Pancreas (tissue), 10 donors: ENCODE data around the gene RFK. TPM values are rescaled to one million over a fixed set of nuclear protein-coding genes. Genes with fewer than 3 reads are reported as not detected.
A peak's percentile ranks its signal among the peaks of the same experiment; 100 is the strongest.
"Not testable (repeated sequence)": the region's sequence is repeated elsewhere in the genome, so short reads cannot be mapped to it uniquely, and the experiment has no call there.

Experiments used
- ATAC-seq, 4 donors: fragments of 200-7000 bp; cut with Tn5 transposase; one replicate each; pipeline versions ENCODE4 v1.8.0 to v1.9.1; 2020; ENCODE audit warnings: mild to moderate bottlenecking in 4 of 4, moderate library complexity in 4 of 4
- DNase-seq, 6 donors: peaks; one replicate each; pipeline ENCODE4 v3.0.0-alpha.2; 2020
- FAIRE-seq: peaks from 2 replicates; lab custom pipeline; 2012; peaks lifted over from hg19 to GRCh38; lab: Jason Lieb, UNC
- H3K27ac ChIP-seq, 4 donors: fragments of 200-600 bp; sonication (generic); 1 replicate in 3 of 4; 2 replicates in 1 of 4; pipeline versions ENCODE4 v1.5.0 to v1.8.0; 2020
- H3K27me3 ChIP-seq, 4 donors: fragments of 200-600 bp; one replicate each; pipeline ENCODE4 v1.8.0; 2021
- H3K36me3 ChIP-seq, 3 donors: fragments of 200-600 bp; sonication (generic) in 1 of 3; one replicate each; pipeline versions ENCODE4 v1.5.0 to v1.8.0; 2020 to 2021
- H3K4me1 ChIP-seq, 3 donors: fragments of 200-600 bp; one replicate each; pipeline ENCODE4 v1.8.0; 2021
- H3K4me3 ChIP-seq, 4 donors: fragments of 200-600 bp; sonication (generic) in 2 of 4; one replicate each; pipeline versions ENCODE4 v1.5.0 to v1.8.0; 2020 to 2021
- H3K9me3 ChIP-seq, 4 donors: fragments of 200-600 bp; one replicate each; pipeline ENCODE4 v1.8.0; 2021
- WGBS, 2 donors: extraction: QIAGEN DNeasy Blood & Tissue Kit; methylation state at CpG; one replicate each; pipeline ENCODE4 v1.1.7; 2013; 5-methylcytosine and 5-hydroxymethylcytosine counted together
- intact Hi-C, 3 donors: fragments of 100-400 bp; cut with DNase I; formaldehyde crosslinking; loops; one replicate each; pipeline versions ENCODE4 v1.11.1 to v1.14.2; 2022
- polyA plus RNA-seq, 2 donors: library from polyadenylated mRNA; stranded (reverse); fragments of 200-250 nt; gene quantifications; one replicate each; pipeline ENCODE4 v1.2.3, GENCODE V29; 2013
- total RNA-seq, 6 donors: library from RNA; stranded (reverse); fragmentation: NEBNext Ultra II Directional in 4 of 6; extraction: Animal tissue kit (Norgen Biotek cat#: 25700) in 4 of 6; gene quantifications; one replicate each; pipeline versions ENCODE4 v1.2.1 to v1.2.4, GENCODE V29; 2021 to 2023
- TF ChIP-seq, protein P1 (sequence below), 4 donors: fragments of 200-600 bp; sonication (generic) in 3 of 4; IDR thresholded peaks; one replicate each; pipeline versions ENCODE4 v1.5.0 to v1.8.0; 2021; ENCODE audit warnings: antibody characterized with exemption in 4 of 4
- donor health status: healthy with polysubstance abuse.
- donor health status: DM: no; HTN: no; CAD: no; lungs with moderate emphysema.
- donor health status: DM: no; HTN: no; CAD: no.
- donor health status: control.
- donor health status: control.
- donor health status: Bipolar disorder and iron deficiency.
- donor health status: DM: yes; HTN: yes; CAD: no.
- donor health status: DM: no; HTN: no; CAD: no.
- donor health status: DM: no; HTN: no; CAD: no.
- donor health status: DM: yes; HTN: yes; CAD: no.

The RFK gene
- 10 to 100 TPM in 4 of 6 donors, 1 to 10 TPM in 2; 8.3 to 16.5 (median 10.8) TPM for total RNA-seq
- 10 to 100 TPM in 1 of 2 donors, 1 to 10 TPM in 1; 5.8 to 13.7 TPM for polyA plus RNA-seq

DNA sequence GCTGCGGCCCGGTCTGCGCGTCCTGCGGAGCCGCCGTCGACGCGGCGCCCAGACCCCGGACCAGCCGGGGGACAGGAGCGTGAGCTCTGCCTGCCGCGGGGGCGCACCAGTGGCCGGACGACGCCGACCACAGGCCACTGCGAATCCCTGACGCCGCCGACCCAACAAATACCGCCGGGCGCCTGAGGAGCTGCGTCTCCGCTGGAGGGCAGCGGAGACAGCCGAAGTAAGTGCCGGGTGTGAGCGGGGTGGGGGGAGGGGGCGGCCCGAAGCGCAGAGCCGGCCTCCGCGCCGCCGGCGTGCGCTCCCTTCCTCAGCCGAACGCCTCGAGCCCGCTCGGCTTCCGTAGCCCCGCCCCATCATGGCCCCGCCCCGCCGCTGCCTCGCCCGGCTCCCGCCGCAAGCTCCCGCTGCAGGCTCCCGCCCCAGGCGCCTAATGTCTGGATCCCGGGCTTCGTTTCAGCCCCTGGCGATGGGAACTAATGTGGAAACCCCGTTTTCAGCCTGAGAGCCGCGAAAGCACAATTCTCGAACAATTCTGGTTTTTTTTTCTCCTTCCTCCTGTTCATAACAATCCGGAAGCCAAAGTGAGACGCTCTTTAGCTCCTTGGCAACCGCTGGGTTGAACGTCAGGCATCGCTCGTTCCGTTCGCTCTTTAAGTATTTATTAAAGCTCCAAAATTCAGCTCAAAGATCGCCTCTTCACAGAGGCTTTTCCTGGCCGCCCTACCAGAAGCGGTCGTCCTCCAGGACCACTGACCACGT lies at the start of gene RFK:
Gene RFK, minus strand, starts transcription at position 232 of the 765 bp plus-strand sequence. CDS start 255 bp downstream, outside the sequence.
- WGBS, 2 donors = 1% methylated on average over 63 to 81 of the region's 81 CpGs
- no peak for FAIRE-seq
- peak; percentile 95 to 97 (median 96) for ATAC-seq
- Histone ChIP-seq H3K4me1 (peaks cover 0 to 13% (median 6%) of the 10 kb centered on the region in 3 donors), H3K36me3 (no peaks in the 10 kb centered on the region), H3K9me3 (no peaks in the 10 kb centered on the region), H3K27ac (peak within 1 kb of the TSS; percentile 92 to 97 (median 95)), H3K4me3 (peak within 1 kb of the TSS; percentile 65 to 98 (median 80)), H3K27me3 (no peaks in the 10 kb centered on the region)
- intact Hi-C loops = no loop called here
- TF ChIP-seq, protein P1, sequence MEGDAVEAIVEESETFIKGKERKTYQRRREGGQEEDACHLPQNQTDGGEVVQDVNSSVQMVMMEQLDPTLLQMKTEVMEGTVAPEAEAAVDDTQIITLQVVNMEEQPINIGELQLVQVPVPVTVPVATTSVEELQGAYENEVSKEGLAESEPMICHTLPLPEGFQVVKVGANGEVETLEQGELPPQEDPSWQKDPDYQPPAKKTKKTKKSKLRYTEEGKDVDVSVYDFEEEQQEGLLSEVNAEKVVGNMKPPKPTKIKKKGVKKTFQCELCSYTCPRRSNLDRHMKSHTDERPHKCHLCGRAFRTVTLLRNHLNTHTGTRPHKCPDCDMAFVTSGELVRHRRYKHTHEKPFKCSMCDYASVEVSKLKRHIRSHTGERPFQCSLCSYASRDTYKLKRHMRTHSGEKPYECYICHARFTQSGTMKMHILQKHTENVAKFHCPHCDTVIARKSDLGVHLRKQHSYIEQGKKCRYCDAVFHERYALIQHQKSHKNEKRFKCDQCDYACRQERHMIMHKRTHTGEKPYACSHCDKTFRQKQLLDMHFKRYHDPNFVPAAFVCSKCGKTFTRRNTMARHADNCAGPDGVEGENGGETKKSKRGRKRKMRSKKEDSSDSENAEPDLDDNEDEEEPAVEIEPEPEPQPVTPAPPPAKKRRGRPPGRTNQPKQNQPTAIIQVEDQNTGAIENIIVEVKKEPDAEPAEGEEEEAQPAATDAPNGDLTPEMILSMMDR (IDR thresholded peaks at IDR 0.05) = peak in 1 of 4 donors; percentile 33
- DNase-seq = peak; percentile 94 to 99 (median 95)

DNA sequence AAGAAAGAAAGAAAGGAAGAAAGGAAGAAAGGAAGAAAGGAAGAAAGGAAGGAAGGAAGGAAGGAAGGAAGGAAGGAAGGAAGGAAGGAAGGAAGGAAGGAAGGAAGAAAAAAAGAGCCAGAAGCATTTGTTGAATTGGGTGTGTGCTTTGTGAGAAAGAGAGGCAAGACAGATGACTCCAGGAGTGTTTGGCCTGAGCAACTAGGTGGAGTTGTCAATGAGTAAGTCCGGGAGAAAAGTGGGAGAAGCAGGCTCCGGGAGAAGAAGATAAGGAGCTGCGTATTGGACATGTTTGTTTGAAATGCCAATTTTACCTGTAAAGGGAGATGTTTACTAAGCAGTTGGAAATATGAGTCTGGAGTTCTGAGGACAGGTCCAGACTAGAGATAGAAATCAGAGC lies 49.7 kb upstream of the RFK start:
- FAIRE-seq (no peak), ATAC-seq (no peak), DNase-seq (no peak)
- no peaks in the 10 kb centered on the region for H3K9me3 ChIP-seq
- TF ChIP-seq, protein P1 (IDR thresholded peaks at IDR 0.05) = no peak
- no peaks in the 10 kb centered on the region for H3K36me3 ChIP-seq
- H3K4me1 ChIP-seq = no peaks in the 10 kb centered on the region
- H3K27ac ChIP-seq = no peak overlapping the region
- intact Hi-C loops = loop anchor here in 1 of 3 donors (10.0 kb wide), 1 partner anchor 221 kb away; no protein-coding TSS in a partner anchor
- no peaks in the 10 kb centered on the region for H3K27me3 ChIP-seq
- 32 to 43% methylated on average over 3 of the region's 3 CpGs for WGBS, 2 donors
- H3K4me3 ChIP-seq = no peak overlapping the region

DNA sequence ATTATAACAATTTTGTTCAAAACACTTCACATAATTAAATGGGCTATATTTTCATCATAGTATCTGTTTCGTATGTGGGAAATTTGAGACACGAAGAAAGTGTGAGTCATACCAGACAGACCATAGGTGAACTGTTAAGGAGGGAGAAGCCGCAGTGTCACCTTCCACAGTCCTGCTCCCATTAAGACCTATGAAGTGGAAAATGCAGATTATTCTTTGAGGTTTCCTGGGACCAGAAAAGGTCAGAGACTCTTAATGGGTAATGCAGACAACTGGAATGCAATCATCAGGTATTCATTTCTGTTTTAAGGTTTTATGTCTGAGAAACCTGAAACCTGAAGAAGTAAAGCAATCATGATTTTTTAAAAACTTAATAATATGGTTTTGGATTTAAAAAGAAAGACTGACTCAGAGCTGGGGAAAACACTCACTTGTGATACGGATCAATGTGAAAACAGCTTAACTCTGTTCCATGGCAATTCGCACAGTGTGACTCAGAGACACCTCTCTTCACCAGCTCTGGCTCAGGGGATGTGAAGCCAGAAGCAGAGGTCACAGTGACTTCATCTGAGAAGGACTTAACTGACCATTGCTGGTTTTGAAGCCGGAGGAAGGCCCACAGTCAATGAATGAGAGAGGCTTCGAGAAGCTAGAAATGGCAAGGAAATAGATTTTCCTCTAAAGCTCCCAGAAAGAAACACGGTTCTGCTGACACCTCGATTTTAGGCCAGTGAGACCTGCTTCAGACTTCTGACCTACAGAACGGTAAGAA lies 47.5 kb upstream of the RFK start:
- intact Hi-C loops = loop anchor here in 1 of 3 donors (10.0 kb wide), 1 partner anchor 223 kb away; no protein-coding TSS in a partner anchor
- FAIRE-seq (no peak), ATAC-seq (no peak), DNase-seq (no peak)
- no peaks in the 10 kb centered on the region for H3K4me1 ChIP-seq
- H3K36me3 ChIP-seq = no peaks in the 10 kb centered on the region
- H3K27ac ChIP-seq = no peak overlapping the region
- H3K4me3 ChIP-seq = no peak overlapping the region
- H3K27me3 ChIP-seq = no peaks in the 10 kb centered on the region
- no peaks in the 10 kb centered on the region for H3K9me3 ChIP-seq
- TF ChIP-seq, protein P1 (IDR thresholded peaks at IDR 0.05) = no peak
- 90 to 93% methylated on average over 10 of the region's 10 CpGs for WGBS, 2 donors

DNA sequence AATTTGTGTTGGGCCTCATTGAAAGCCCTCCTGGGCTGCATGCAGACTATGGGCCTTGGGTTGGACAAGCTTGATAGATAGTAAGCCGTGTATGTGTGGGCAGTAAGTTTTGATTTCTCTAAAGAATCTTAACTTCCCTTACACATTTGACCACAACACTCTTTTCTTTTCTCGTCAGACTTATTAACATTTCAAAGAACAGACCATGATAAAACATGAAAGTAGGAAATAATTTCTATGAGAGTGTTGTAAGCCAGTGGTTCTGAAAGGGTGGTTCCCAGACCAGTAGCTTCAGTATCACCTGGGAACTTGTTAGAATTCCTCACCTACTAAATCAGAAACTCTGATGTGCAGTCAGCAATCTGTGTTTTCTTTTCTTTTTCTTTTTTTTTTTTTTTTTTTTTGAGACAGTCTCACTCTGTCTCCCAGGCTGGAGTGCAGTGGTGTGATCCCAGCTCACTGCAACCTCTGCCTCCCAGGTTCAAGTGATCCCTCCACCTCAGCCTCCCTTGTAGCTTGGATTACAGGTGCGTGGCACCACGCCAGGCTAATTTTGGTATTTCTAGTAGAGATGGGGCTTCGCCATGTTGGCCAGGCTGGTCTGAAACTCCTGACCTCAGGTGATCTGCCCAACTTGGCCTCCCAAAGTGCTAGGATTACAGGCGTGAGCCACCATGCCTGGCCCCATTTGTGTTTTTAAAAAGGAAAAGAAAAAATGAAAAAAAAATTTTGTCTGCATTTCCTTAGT lies 44.8 kb upstream of the RFK start:
- TF ChIP-seq, protein P1 (IDR thresholded peaks at IDR 0.05) = no peak
- Histone ChIP-seq H3K9me3 (no peaks in the 10 kb centered on the region), H3K36me3 (no peaks in the 10 kb centered on the region), H3K27ac (no peak overlapping the region), H3K4me3 (no peak overlapping the region), H3K27me3 (no peaks in the 10 kb centered on the region), H3K4me1 (no peaks in the 10 kb centered on the region)
- ATAC-seq (no peak), DNase-seq (no peak), FAIRE-seq (no peak)
- intact Hi-C loops = no loop called here
- WGBS, 2 donors = 85 to 88% methylated on average over 6 of the region's 6 CpGs

DNA sequence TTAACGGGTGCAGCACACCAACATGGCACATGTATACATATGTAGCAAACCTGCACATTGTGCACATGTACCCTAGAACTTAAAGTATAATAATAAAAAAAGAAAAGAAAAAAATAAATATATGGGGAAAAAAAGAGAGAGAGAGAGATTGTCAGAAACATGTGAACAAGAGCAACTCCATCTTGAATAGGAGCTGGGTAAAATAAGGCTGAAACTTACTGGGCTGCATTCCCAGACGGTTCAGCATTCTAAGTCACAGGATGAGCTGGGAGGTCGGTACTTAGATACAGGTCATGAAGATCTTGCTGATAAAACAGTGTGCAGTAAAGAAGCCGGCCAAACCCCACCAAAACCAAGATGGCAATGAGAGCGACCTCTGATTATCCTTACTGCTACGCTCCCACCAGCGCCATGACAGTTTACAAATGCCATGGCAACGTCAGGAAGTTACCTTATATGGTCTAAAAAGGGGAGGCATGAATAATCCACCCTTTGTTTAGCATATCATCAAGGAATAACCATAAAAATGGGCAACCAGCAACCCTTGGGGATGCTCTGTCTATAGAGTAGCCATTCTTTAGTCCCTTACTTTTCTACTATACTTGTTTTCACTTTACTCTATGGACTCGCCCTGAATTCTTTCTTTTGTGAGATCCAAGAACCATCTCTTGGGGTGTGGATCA lies 42.9 kb upstream of the RFK start:
- H3K36me3 ChIP-seq, H3K4me1 ChIP-seq, DNase-seq, intact Hi-C loops, H3K9me3 ChIP-seq, H3K27me3 ChIP-seq, ATAC-seq, H3K27ac ChIP-seq, FAIRE-seq, H3K4me3 ChIP-seq: not testable (repeated sequence)
- 82 to 91% methylated on average over 9 of the region's 9 CpGs for WGBS, 2 donors

DNA sequence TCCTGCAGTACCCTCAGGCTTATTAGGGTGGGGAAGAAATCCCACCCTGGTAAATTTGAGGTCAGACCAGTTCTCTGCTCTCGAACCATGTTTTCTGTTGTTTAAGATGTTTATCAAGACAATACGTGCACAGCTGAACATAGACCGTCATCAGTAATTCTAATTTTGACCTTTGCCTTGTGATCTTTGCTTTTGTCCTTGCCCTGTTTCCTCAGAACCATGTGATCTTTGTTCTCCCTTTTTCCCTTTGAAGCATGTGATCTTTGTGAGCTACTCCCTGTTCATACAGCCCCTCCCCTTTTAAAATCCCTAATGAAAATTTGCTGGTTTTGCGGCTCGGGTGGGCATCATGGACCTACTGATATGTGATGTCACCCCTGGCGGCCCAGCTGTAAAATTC lies 40.7 kb upstream of the RFK start:
- 78 to 85% methylated on average over 6 of the region's 6 CpGs for WGBS, 2 donors
- H3K27me3 ChIP-seq, H3K9me3 ChIP-seq, DNase-seq, H3K4me3 ChIP-seq, FAIRE-seq, ATAC-seq, H3K27ac ChIP-seq, H3K4me1 ChIP-seq, intact Hi-C loops, H3K36me3 ChIP-seq: not testable (repeated sequence)
